Measurements from ENCODE around the gene EFCC1. TPM values are rescaled to one million over a fixed set of nuclear protein-coding genes. Genes with fewer than 3 reads are reported as not detected.

The EFCC1 gene
- total RNA-seq, 2 experiments from 2014 or later = 0.16 to 0.38 TPM

- POLR2A ChIA-PET = interaction anchor here (0.8 to 4.1 kb wide), 3 partner anchors 8 to 22 kb away, joined by 3 to 22 read pairs (median 15); no protein-coding TSS in a partner anchor
- Mint-ChIP-seq H3K27me3 (peaks cover 20% of the 10 kb centered on the region), H3K27ac (no peak overlapping the region), H3K36me3 (ENCODE audit: low read depth) (no peaks in the 10 kb centered on the region), H3K4me3 (no peak overlapping the region), H3K4me1 (ENCODE audit: low read depth) (peaks cover 31% of the 10 kb centered on the region), H3K9me3 (no peaks in the 10 kb centered on the region)
- TF ChIP-seq CTCF (IDR thresholded peaks at IDR 0.05) = no peak
- intact Hi-C loops (cut with micrococcal nuclease) = no loop called here
- ATAC-seq (no peak), DNase-seq (no peak)
- CTCF ChIA-PET = interaction anchor here (1.4 to 7.1 kb wide), 7 partner anchors 11 to 128 kb away, joined by 4 to 66 read pairs (median 9); partner anchors contain the start of gene CFAP92
Observed at GRCh38 chr3:129004639-129005295, 3.7 kb downstream of the EFCC1 start.

- H3K27me3 Mint-ChIP-seq = peaks cover 15% of the 10 kb centered on the region
- CTCF ChIA-PET = interaction anchor here (1.3 to 7.1 kb wide), 4 partner anchors 13 to 48 kb away, joined by 6 to 66 read pairs (median 18); no protein-coding TSS in a partner anchor
- TF ChIP-seq CTCF (IDR thresholded peaks at IDR 0.05) = no peak
- DNase-seq (no peak), ATAC-seq (no peak)
- no peak overlapping the region for H3K4me3 Mint-ChIP-seq
- POLR2A ChIA-PET = interaction anchor here (3.5 to 4.1 kb wide), 3 partner anchors 9 to 21 kb away, joined by 15 to 27 read pairs (median 22); no protein-coding TSS in a partner anchor
- H3K9me3 Mint-ChIP-seq = no peaks in the 10 kb centered on the region
- H3K36me3 Mint-ChIP-seq (ENCODE audit: low read depth) = no peaks in the 10 kb centered on the region
- H3K27ac Mint-ChIP-seq = no peak overlapping the region
- H3K4me1 Mint-ChIP-seq (ENCODE audit: low read depth) = peaks cover 29% of the 10 kb centered on the region
- intact Hi-C loops (cut with micrococcal nuclease) = no loop called here
Observed at GRCh38 chr3:129005526-129006303, 4.6 kb downstream of the EFCC1 start.

- CTCF ChIA-PET = interaction anchor here (1.0 to 7.1 kb wide), 5 partner anchors 12 to 47 kb away, joined by 3 to 66 read pairs (median 10); no protein-coding TSS in a partner anchor
- H3K27me3 Mint-ChIP-seq = peaks cover 15% of the 10 kb centered on the region
- TF ChIP-seq CTCF (IDR thresholded peaks at IDR 0.05) = no peak
- no peak overlapping the region for H3K4me3 Mint-ChIP-seq
- DNase-seq = no peak
- POLR2A ChIA-PET = interaction anchor here (0.7 to 4.0 kb wide), 6 partner anchors 9 to 309 kb away, joined by 3 to 27 read pairs (median 3); a partner anchor contains a TSS
- no peak for ATAC-seq
- no peaks in the 10 kb centered on the region for H3K36me3 Mint-ChIP-seq (ENCODE audit: low read depth)
- H3K4me1 Mint-ChIP-seq (ENCODE audit: low read depth) = peaks cover 29% of the 10 kb centered on the region
- H3K9me3 Mint-ChIP-seq = no peaks in the 10 kb centered on the region
- H3K27ac Mint-ChIP-seq = no peak overlapping the region
- intact Hi-C loops (cut with micrococcal nuclease) = no loop called here
Observed at GRCh38 chr3:129006864-129007263, 5.8 kb downstream of the EFCC1 start.

GRCh38 chr3:129007792-129008191 is 6.7 kb downstream of the EFCC1 start:
- DNase-seq (no peak), ATAC-seq (no peak)
- H3K9me3 Mint-ChIP-seq = no peaks in the 10 kb centered on the region
- ChIA-PET CTCF (interaction anchor here (2.6 to 7.1 kb wide), 3 partner anchors 11 to 38 kb away, joined by 10 to 66 read pairs (median 26); no protein-coding TSS in a partner anchor), POLR2A (interaction anchor here (0.8 to 4.0 kb wide), 6 partner anchors 8 to 175 kb away, joined by 3 to 27 read pairs (median 4); no protein-coding TSS in a partner anchor)
- H3K36me3 Mint-ChIP-seq (ENCODE audit: low read depth) = no peaks in the 10 kb centered on the region
- H3K27me3 Mint-ChIP-seq = peaks cover 7% of the 10 kb centered on the region
- peaks cover 22% of the 10 kb centered on the region for H3K4me1 Mint-ChIP-seq (ENCODE audit: low read depth)
- H3K27ac Mint-ChIP-seq = no peak overlapping the region
- intact Hi-C loops (cut with micrococcal nuclease) = no loop called here
- TF ChIP-seq CTCF (IDR thresholded peaks at IDR 0.05) = no peak
- H3K4me3 Mint-ChIP-seq = no peak overlapping the region

Data from activated CD8-positive, alpha-beta T cell treated with anti-CD3 and anti-CD28 coated beads for 36 hours (primary cell).